ENCODE results near the gene RAPH1. TPM values are rescaled to one million over a fixed set of nuclear protein-coding genes. Genes with fewer than 3 reads are reported as not detected.

Gene RAPH1
- total and polyA plus RNA-seq, 2 experiments from 2014 or later: 5.0 to 36.2 TPM

- Histone ChIP-seq H3F3A (replicated peaks; ENCODE audit: low read depth) (no peaks in the 10 kb centered on the region), H2AFZ (no peak overlapping the region), H3K27ac (ENCODE audit: low read depth) (no peak overlapping the region), H3K79me2 (replicated peaks; ENCODE audit: insufficient read depth) (no peaks in the 10 kb centered on the region), H3K9me2 (ENCODE audit: insufficient read depth) (no peaks in the 10 kb centered on the region), H3K27me3 (ENCODE audit: insufficient read depth) (no peaks in the 10 kb centered on the region), H3K4me3 (no peak overlapping the region), H3K4me1 (ENCODE audit: insufficient read depth) (no peaks in the 10 kb centered on the region), H3K4me2 (no peak overlapping the region), H3K36me3 (ENCODE audit: insufficient read depth) (peaks cover 4% of the 10 kb centered on the region; the same call in 1 of the 2 replicates), H4K20me1 (replicated peaks; ENCODE audit: insufficient read depth) (no peaks in the 10 kb centered on the region)
- ATAC-seq (no peak), DNase-seq (ENCODE audit: low spot score) (no peak)
- no peak overlapping the region for H3K4me3 Mint-ChIP-seq
- H3K9me3 Mint-ChIP-seq: no peaks in the 10 kb centered on the region; the same call in 2 of the 3 replicates
- no peak overlapping the region for H3K27ac Mint-ChIP-seq
- peaks cover 14% of the 10 kb centered on the region for H3K4me1 Mint-ChIP-seq
- TF ChIP-seq ZNF114 (CRISPR knock-in tag; IDR thresholded peaks at IDR 0.05) (no peak), JUNB (IDR thresholded peaks at IDR 0.05; ENCODE audit: unreplicated experiment) (no peak), REST (IDR thresholded peaks at IDR 0.05; ENCODE audit: unreplicated experiment) (no peak), NANOG (IDR thresholded peaks at IDR 0.05; ENCODE audit: borderline replicate concordance) (no peak), ETS1 (IDR thresholded peaks at IDR 0.05) (no peak), EZH2phosphoT487 (IDR thresholded peaks at IDR 0.05; ENCODE audit: unreplicated experiment) (no peak), STAT1 (IDR thresholded peaks at IDR 0.05; ENCODE audit: unreplicated experiment) (no peak)
- H3K27me3 Mint-ChIP-seq (ENCODE audit: insufficient read depth, low read depth, poor library complexity): peaks cover 5% of the 10 kb centered on the region
- H3K36me3 Mint-ChIP-seq (ENCODE audit: low read depth): peaks cover 16% of the 10 kb centered on the region
These were observed 98.6 kb downstream of the RAPH1 start for GRCh38 chr2:203436496-203436895.

GRCh38 chr2:203432811-203433210 is 102.3 kb downstream of the RAPH1 start:
- ATAC-seq: no peak
- Histone ChIP-seq H3K4me3 (no peak overlapping the region), H3K27me3 (ENCODE audit: insufficient read depth) (no peaks in the 10 kb centered on the region), H3K4me1 (ENCODE audit: insufficient read depth) (no peaks in the 10 kb centered on the region), H3K4me2 (no peak overlapping the region), H2AFZ (no peak overlapping the region), H3K27ac (ENCODE audit: low read depth) (no peak overlapping the region), H4K20me1 (replicated peaks; ENCODE audit: insufficient read depth) (no peaks in the 10 kb centered on the region), H3K36me3 (ENCODE audit: insufficient read depth) (no peaks in the 10 kb centered on the region), H3F3A (replicated peaks; ENCODE audit: low read depth) (no peaks in the 10 kb centered on the region), H3K79me2 (replicated peaks; ENCODE audit: insufficient read depth) (no peaks in the 10 kb centered on the region), H3K9me2 (ENCODE audit: insufficient read depth) (no peaks in the 10 kb centered on the region)
- Mint-ChIP-seq H3K27ac (no peak overlapping the region), H3K36me3 (ENCODE audit: low read depth) (peaks cover 28% of the 10 kb centered on the region; the same call in 2 of the 3 replicates), H3K27me3 (ENCODE audit: insufficient read depth, low read depth, poor library complexity) (no peaks in the 10 kb centered on the region), H3K9me3 (no peaks in the 10 kb centered on the region; the same call in 2 of the 3 replicates), H3K4me1 (no peaks in the 10 kb centered on the region), H3K4me3 (no peak overlapping the region)
- DNase-seq (ENCODE audit: low spot score): no peak
- no peak for TF ChIP-seq ETS1 (IDR thresholded peaks at IDR 0.05)
- no peak for TF ChIP-seq REST (IDR thresholded peaks at IDR 0.05; ENCODE audit: unreplicated experiment)
- TF ChIP-seq CREB1 (CRISPR knock-in tag; IDR thresholded peaks at IDR 0.05; ENCODE audit: low read depth): no peak
- TF ChIP-seq ZNF331 (CRISPR knock-in tag; IDR thresholded peaks at IDR 0.05; ENCODE audit: low read depth): no peak
- no peak for TF ChIP-seq EZH2phosphoT487 (IDR thresholded peaks at IDR 0.05; ENCODE audit: unreplicated experiment)

Data from GM23338 (cell line).